HG02973 (cell line): ENCODE measurements around the gene SERTAD2.
A peak's percentile ranks its signal among the peaks of the same experiment; 100 is the strongest.

Experiments
- ATAC-seq: cut with Tn5 transposase; IDR thresholded peaks from one replicate; pipeline ENCODE4 v1.9.1; 2021; ENCODE audit warnings: moderate library complexity; ENCODE audit not compliant: unreplicated experiment

Gene SERTAD2

DNA sequence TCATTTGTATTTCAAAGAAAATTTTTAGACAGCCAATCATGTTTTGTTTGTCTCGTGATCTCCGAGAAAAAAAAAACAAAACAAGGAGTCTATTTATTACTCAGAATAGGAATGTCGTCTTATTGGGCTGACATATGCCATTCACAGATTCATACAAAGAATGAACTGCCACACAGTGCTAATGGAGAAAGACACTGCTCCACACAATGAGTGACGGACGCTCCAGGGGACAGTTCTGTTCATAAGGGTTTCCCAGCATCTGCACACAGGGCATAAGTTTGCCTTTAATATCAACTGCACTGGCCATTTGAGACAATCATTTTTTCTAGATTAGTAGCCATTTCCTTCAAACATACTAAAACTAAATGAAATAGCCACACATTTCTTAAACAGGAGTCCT is 3.4 kb downstream of the SERTAD2 start:
- no peak for ATAC-seq

DNA sequence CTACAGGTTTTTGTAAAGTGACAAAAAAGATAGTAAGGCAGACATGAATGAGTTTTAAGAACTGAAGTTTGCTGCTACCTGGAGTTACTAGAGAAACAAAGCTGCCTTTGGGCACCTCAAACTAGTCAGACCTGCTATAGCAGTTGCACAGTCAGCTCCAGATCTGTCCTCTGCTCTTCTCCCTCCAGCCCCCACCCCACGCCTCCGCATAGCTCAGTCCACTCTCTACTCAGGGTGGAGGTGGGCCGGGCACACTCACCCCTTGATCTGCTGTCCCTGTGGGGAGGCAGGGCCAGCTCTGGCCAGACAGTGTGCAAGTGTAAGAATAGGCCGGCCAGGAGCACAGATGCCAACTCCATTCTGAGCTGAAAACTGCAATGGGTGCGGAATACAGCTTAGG is 4.1 kb downstream of the SERTAD2 start:
- no peak for ATAC-seq

DNA sequence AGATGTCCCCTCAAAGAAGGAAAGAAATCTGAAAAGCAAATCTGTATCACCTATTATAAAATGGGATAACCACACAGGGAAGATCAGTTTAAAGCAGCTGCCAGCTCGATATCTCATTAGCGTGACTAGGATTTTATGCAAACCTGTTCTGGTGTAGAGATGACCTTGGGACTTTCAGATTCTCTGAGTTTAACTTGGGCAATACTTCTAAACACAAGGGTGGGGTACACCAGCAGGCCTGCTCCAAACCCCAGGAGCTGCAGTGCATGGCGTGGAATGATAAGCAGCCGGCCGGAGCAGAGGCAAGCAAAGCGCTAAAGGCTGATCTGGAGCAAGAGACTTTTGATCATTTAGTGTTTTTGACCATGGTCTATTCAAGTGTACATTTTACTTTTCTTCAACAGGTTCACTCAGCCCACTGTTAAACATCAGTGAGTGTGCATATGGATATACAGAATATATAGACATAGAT is 4.7 kb downstream of the SERTAD2 start:
- no peak for ATAC-seq

DNA sequence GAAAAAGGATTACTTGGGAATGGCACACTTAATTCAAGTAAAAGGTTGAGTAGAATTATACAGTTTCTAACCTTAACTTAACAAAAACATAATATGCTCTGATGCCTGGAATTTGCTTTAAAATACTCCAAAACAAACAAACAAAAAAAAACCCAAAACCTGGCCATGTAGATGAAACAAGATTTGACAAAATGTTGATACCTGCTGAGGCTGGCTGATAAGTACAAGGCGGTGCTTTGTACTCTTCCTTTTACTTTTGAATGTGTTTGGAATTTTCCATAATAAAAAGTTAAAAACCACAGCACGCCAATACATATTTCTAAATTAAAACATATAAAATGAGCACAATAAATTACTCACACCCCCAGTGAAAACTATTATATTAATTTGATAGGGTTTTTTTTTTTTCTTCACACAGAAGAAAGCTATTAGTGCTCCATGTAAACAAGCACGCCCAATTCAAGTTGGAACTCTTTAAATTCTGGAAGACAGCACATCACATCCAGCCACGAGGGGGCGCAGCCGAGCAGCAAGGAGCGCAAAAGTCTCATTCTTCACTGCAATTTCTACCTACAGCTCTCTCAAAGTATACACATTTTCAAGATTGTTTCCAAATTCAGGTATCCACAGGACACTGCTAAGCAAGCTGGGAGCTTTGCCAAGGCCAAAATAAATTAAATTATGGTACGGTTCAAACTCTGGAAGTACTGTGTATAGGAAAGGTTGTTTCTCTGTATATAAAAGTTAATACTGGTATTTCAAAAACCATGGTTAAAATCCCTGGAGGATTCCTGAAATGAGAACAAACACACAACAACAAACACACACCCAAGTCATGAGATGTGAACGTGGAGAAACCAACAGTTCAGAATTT is 7.5 kb downstream of the SERTAD2 start:
- no peak for ATAC-seq

DNA sequence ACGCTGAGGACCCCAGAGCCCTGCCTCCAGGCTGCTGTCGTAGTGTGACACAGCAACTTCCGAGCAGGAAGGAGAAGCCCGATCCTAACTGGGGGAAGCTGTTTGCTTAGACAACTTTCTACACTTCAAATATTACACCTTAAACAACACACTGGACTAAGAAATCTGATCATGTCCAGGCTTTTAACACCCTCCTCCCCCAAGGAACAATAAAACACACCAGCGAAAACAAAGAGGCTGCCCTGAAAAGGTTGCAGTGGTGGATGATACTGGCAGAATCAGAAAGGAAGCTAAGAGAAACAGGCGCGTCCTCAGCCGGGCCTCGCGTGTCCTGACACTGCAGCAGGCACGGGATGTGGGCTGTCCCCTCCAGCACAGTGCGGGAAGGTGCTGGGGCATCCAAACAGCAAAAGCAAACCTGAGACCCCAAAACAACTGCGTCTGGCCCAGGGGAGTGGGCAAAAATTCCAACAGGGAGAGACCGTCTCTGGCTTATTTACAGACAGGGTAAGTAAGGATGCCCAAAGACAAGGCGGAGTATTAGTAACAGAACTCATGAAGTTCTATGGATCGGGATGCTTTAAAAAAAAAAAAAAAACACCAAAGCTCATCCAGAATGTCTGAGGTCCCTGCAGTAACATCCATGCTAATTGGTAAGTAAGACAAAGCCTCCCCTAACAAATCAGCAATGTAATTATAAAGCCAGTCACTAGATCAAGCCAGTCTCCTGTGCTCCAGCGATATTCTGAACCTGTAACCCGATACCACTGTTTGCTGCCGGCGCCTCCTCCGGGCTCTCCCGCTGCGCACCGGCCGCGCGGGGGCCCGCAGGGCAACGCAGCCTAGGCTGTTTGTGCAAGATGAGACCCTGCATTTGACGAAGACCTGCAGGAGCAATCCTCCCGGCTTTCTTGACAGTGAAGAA is 9.0 kb downstream of the SERTAD2 start:
- ATAC-seq: peak; percentile 37

DNA sequence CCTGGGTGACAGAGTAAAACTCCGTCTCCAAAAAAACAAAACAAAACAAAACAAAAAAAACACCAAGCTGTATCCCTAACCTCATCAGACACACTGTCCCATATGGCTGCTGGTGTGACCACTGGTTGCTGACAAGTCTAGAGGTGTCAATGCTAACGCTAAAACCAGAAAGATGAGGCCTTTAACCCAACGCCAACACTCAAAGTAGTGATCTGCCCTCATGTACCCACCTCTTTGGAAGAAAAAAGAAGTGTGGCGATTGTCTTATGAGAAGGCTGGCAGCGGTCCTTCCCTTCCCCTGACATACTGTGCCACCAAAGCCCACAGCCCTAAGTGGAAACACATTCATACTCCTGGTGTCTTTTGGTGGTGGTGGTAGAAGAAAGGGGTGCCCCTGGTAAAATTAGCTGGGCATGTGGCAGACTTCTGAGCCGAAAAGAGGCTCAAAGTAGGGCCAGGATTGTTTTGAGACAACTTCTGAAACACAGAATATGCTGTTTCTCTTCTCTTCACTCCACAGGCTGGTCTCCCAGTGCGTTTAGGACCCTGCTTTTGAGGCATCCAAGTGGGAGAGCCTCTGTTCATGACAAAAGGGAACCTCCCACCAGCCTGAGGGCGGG is 9.8 kb downstream of the SERTAD2 start:
- ATAC-seq: no peak

DNA sequence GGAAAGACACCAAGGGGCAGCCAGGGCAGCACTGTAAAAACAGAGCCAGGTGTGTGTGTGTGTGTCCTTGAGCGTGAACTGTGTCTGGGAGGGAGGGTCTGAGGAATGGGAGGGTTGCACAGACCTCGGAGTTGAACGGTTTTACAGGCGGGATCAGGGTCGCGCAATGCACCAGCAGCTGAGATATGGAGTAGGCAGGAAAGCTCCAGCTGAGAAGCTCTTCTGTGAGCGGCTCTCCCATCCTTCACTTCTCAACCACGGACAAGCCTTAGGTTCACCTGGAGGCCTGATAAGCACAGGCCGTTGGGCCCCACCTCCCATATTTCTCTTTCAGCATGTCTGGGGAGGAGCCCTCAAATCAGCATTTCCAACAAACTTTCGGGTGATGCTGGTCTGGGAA is 12.1 kb downstream of the SERTAD2 start:
- no peak for ATAC-seq

DNA sequence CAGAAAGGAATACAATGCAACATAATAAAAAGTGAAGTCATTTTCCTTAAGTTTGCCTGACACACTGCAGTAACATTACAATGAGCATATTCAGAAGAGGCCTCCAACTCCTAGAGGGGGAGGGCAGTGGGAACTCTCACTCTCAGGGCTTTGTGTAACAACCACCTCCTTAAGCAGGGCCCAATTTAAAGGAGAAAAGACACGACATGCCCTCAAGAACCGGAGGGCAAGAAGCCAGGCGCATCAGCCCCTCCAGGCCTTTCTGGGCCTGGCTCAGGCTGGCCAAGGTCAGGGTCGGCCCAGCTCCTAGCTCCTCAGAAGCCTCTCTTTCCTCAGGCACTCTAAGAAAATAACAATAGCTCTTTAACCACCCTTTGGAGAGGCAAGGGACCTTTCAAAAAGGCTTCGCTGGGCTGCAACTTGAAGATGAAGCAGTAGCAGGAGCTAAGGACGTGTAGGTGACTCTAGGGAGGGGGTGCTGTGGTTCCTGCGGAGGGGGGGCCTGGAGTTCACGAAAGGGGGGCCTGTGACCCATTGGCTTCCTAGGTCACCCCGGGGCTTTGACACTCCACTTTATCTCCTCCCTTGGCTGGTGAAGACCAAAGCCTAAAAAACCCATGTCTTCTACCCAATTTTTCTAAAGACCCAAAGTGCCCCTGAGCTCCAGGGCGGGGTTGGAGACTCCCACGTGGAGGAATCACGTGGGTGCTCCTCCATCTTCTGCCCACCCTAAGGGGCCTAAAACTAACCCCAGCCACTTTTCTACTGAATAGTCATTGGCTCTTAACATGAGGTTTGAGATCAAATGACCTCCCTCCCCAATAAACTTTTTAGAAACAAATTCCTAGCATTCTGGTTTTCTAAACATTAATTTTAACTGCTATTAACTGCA is 13.3 kb downstream of the SERTAD2 start:
- no peak for ATAC-seq

DNA sequence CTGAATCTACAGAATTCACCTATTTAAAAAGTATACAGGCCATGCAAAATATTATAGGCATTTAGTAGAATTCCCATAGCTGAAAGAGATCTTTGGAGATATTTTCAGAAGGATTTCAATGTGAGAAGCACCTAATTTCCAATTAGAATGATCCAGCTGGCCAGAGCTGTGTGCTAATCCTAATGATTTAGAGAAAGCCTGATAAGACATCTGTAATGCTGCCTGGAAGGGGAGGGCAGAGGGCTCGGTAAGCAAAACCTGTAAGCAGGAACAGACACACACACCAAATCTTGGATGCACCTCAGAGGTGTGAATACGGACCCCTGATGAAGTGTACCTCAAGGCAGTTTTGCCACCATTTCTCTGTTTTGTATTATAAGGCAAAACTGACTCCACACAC is 14.0 kb downstream of the SERTAD2 start:
- ATAC-seq: no peak

DNA sequence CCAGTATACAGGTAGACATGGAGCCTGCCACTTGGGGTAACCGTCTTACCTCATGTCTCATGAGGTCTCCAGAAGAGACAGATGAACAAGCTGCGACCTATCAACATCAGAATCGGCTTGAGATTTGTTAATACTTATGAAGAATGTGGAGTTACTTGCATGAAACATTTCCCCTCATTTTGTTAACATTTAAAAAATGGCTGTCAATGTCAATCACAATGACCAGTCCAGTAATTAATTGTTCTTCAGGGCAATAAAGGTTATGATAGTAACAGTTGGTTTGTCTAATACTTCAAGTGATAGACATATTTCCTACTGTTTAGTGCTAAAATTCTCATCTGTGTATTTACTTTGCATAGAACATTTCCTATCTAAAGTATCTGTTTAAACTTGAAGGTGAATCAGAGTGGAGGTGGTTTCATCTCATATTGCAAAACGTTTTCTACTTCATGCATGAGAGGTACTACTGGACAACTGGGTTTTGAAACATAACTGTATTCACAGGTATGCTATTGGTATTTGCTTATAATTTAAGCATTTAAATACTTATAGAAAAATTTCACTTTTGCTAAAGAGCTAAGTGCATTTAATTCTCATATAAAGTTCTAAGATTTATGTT is 15.1 kb downstream of the SERTAD2 start:
- ATAC-seq: no peak

DNA sequence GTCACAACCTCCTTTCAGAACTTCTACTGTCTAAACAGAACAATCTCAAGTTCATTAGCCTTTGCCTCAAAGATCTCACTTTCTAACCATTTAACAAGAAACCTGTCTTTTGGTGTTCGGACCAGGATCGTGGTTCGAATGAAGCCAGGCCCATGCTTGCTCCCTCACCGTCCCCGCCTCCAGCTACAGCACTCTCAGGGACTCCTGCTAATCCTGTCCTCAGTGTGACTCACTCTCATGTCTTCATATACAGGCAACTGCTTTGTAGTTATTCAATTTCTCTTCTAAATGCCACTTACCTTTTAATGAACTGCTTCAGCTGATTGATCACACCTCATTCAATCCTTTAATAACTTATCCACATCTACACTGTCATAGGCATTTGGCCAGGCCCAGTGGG is 15.8 kb downstream of the SERTAD2 start:
- no peak for ATAC-seq

DNA sequence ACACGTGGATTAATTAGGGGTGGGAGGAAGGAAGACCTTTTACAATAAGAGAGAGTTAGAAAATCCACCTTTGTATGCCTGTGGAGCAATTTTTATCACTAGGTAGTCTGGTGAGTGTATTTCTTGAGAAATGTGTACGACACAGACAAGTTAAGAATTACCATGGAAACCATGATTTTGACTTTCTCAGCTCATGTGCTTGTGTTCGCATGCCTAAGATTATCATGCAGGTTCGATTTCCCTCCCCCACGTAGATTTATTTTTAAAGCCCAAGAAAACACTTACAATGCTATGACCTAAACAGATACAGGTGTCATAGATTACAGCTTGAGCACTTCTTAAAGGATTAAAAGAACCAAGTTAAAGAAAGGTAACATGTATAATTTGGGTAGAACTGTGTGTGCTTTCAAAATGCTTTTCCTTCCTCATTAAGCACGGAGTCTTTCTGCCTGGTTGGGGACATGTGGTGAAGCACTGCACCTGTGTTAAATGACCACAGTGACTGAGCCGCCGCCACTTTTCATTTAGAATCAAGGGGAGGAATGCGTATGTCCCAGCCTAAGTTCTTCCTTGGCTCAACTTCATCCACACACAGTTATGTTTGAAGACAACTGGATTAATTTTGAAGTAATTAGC is 16.6 kb downstream of the SERTAD2 start:
- ATAC-seq: peak; percentile 47

DNA sequence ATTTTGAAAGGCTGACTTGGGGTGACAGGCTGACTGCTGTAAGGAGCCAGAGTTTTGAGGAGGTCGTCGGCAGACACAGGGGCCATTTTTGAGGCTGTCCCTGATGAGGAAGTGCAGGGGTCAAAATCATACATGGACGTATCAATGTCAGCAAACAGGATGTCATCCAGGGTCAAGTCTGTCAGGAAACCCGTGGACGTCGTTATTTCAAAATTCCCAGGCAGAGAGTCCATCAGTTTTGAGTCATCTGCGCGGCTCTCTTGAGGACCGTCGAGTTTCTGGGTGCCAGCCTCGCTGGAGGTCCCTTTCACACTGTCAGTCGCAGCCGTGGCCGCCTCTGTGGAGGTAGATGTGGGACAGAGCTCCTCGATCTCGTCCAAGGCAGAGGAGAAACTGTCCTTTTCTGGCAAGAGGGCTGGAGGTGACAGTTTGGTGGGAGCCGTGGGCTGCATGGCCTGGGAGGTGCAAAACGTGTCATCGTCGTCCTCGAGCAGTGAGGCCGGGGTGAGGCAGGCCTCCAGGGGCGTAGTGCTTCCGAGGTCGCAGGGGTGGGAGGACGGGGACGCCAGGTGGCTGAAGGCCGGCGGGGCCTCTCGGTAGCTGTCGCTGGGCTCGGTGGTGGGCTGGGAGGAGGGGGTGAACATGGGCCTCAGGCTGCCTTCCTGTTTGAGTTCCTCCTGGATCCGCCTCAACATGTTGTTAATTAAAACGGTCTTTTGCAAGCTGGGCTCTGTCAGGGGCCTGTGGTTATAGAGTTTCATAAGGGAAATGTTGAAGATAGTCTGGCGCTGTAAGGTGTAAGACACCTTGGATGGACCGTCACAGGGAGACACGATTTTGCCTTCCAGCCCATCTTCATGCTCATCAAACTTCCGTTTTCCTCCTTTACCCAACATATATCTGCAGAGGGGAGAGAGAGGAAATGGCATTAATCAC is 17.5 kb downstream of the SERTAD2 start:
- peak; percentile 45 for ATAC-seq

DNA sequence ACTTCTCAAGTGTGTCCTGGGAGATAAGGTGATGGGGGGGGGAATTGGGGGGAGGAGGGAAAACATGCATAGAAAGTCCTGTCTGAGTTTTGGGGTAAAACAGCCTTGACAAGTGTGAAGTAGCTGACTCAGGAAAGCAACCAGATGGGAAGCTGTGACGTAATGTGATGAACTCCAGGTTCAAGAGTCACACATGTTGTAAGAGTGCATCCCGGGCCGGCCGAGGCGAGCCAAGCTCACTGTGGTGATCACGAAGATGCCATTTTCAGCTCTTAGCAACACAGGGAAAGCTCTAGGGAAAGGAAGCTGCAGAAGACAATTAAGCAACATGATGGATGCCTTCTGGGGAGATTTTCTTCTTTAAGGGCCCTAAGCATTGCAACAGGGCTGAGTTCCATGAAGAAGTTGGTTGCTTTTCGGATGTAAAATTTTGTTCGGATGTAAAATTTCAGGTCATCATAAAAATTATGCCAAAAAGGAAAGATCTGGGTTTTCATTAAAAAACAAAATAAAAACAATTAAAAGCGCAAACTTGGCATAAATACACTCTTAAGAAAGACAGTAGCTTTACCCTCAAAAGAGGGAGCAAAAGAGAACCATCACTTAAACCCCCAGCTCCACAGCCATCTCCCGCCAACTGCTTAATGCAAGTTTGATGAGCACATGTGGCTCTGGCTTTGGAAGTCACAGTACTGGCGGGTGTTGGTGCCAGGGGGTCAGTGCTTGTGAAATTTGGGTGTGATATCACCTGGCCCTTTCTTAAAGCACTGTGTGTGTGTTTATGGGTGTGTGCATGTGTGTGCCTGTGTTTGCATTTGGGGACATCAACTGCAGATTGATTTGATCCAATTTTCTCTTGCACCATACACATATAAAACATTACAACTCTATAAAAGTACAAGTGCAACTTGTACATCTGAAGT is 19.1 kb downstream of the SERTAD2 start:
- ATAC-seq: no peak

DNA sequence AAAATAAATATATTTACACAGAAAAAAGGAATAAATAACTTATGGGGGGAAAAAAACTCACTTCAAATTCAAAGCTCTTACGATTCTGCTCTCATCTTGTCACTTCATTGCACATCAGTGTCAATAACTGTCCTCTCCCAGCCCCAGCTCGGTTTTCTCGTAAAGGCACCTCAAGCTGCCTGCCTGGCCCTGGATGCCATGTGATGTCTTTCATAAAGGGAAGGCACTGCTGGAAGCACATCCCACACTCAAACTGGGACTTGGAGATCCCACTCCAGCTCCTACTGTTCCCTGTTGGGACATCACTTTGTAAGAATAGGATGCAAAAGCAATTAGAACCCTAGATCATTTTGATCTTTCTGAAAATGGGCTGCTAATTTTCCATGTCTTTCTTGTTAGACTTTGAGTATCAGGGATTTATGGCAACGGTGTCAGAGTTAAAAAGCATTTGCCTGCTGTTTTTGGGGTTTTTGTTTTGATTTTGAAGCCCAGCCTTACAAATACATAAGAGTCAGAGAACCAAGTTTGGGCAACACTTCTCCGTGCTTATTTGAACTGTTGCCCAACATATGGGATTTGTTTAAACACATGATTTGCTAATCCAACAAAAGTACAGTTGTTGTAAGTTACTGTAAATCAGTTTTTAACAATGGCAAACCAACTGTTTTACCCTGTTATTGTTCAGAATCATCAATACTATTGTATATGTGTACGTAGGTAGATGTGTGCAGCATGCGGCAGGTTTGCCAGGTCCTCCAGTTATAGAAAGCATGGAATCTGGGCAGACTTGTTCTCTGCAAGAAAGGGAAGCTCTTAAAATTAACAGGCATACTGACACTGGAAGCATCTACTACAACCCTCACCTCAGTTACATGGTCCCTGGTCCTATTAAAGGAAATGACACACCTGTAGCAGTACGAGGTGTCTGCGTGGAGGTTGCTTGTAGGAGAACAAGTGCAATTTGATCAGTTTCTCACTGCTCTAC is 20.6 kb downstream of the SERTAD2 start:
- no peak for ATAC-seq

DNA sequence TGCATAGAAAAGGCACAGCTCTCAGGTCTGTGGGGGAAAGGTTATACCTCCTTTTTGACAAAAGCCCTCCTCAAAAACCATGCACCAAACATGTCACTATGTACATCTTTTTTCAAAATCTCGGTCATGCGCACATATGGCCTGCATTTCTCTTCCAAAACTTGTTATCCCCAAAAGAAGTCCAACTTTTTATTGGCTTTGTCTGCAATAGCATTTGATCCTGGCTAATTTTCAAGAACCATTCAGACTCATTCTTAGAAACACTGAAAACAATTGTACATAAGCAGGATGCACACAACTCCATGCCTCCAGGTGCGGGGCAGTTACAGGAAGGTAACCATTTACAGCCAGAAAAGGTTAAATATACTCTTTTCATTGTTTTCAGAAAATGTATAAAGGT is 21.9 kb downstream of the SERTAD2 start:
- ATAC-seq: no peak
